ENCODE measurements around the gene NTN1.
"Not testable (repeated sequence)": the region's sequence is repeated elsewhere in the genome, so short reads cannot be mapped to it uniquely, and the experiment has no call there.

Gene NTN1

DNA sequence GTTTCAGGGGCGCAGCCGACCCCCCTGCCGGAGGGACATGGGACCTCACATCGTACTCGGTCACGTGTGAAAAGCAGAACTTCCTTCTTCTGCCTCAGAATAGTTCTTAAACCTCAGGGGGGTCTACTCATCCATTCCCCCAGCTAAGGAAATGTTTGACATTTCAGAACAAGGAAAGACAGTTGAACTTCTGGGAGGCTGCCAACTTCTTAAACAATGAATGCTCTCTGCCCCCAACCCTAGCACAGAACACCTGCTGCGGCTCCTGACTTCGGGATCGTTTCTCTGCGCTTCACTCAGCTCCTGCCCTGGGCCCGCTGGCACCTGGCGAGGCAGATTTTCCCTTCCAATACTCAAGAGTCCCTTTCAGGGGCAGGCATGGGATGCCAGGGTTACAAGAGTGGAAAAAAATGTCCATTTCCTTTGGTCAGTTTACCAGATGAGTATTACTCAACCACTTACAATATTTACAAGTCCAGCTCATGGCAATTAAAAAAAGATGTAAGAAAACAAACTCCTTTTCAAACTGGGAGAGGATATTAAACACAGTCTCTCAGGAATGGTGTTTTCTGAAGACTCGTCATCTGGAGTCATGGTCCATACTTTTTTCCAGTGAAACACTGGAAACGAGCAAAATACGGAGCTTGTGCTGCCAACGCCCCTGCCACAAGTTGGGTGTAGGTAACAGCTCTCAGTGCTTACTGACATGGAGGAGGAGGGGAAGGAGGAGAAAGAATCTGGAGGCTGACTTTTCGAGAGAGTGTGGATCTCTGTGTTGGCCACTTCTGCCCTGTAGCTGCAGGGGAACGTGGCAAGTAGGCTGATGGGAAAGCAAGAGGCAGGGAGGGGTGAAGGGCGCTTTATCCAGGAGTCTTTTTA, 235.7 kb downstream of the NTN1 start:
- no peak for DNase-seq

DNA sequence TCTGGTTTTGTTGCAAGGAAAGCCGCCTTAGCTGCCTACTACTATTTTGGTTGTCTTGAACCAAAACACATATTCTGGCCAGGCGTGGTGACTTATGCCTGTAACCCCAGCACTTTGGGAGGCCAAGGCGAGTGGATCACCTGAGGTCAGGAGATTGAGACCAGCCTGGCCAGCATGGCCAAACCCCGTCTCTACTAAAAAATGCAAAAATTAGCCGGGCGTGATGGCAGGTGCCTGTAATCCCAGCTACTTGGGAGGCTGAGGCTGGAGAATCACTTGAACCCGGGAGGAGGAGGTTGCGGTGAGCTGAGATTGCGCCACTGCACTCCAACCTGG, 236.3 kb downstream of the NTN1 start:
- not testable (repeated sequence) for DNase-seq

GRCh38 chr17:9258115-9259015, 237.1 kb downstream of the NTN1 start:
- no peak for DNase-seq

DNA sequence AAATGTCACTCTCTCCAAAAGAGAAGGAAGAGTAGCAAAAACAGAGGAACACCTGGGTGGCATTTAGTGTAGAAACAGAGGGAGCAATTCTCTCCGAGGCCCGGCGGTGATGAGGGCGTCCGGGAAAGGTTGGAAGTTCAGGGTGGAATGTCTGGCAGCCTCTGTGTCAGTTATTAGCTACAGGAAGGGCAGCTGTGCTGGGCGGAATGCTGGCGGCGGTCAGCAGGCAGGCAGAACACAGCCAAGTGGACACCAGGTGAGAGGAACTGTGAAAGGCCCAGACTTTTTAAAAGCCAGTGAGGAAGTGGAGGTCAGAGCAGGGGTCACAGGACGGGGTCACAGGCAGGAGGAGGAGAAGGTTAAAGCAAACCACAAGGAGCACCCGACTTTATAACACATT, 238.1 kb downstream of the NTN1 start:
- DNase-seq: no peak

DNA sequence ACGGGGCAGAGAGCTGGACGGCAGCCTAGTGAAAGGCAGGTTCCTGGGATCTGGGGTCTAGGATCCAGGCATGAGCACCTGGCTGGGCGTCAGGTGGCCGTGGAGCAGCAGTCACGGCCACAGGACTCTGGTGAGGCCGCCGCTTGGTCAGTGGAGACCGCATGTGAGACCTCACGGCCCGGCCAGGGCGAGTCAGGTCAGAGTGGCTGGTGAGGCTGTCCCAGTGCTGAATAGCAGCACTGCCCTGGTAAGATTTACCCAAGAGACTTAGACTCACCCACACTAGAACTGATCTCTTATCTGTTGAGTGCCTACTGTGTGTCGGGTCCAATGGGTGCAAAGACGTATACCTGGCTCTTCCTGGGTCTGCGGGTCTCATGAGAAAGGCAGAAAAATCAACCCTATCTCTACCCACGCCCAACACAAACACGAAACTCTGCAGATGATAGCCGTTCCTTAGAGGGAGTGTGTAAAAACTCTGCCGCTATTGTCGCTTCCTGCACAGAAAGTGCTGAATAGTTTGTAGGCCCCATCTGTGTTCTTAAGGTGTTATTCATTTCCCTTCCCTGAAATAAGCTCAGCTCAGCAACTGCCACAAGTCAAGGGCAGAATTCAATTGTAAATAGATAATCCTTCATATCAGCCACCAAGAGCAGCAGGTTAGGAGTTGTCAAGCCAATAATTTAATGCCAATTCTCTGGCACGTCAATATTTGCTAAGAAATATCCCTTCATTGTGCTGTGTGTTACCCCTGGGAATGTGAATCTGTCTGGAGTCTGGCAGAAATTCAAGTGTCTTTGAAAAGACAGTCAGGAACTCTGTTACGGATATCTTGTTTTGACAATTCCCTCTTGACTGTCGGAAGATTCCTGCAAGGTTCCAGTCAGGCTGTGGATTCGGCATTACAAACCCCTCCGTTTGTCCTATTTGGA, 240.0 kb downstream of the NTN1 start:
- no peak for DNase-seq

DNA sequence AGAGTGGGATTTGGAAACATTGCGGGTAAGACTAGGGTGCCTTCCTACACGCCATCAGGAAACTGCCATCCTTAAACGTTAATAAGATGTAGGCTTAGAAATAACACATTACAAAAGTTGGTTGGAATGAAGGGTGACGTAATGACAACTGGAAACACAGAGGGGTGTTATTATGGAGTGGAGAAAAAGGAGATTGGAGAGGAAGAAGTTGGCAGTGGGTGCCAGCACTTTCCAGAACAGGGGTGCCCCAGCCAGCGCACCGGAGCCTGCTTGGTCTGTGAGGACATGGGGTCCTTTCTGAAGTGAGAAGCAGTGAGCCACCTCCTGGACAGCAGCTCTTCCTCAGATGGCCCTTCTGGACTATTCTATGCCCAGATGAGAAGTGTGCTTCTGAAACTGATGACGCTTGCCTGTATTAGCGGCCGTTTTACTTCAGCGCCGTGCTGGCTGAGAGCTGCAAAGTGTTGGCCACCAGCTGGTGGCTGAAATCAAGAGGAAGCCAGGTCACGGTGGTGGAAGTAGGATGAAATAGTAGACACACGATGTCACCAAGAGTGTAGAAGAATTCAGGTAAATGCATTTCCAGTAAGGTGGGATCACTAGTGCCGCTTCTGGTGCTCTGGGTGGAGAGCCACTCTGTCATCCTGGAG, 244.8 kb downstream of the NTN1 start:
- DNase-seq: no peak

DNA sequence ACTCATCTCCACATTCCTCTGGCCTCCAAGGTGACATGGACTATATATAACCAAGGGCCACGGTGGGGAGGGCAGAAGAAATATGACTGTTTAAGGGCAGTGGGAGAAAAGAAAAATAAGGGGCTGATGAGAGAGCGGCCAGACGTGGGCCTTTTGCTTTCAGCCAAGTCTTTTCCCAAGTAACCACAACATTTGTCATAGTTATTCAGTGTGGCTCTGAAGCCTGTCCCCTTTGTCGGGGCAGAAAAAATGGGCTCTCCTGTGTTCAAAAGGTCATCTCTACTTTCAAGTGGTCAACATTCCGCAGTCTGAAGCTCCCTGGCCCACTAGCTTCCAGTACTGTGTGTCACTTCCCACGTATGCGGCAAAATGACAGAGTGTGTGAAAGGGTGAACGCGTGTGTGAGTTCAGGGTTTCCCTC, 245.4 kb downstream of the NTN1 start:
- DNase-seq: no peak

DNA sequence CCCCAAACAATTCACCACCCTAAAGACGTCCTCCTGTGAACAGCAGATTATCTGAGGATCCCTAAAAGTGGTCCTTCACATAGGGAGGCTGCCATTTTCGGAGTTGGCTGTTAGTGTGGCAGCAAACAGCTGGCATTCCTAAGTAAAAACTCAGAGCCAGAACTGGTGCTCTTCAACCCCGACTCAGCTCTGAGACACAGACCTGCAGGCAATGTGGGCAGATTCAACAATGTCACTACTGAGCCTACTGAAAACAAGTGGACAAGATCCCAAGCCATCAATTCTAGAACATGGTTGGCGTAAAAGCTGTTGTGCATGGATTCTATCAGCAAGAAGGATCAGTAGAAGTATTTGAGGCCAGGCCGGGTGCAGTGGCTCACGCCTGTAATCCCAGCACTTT, 247.2 kb downstream of the NTN1 start:
- no peak for DNase-seq

GRCh38 chr17:9269350-9270035, 248.2 kb downstream of the NTN1 start:
- no peak for DNase-seq

- no peak for DNase-seq
Observed at GRCh38 chr17:9270921-9271320, 249.6 kb downstream of the NTN1 start.

DNA sequence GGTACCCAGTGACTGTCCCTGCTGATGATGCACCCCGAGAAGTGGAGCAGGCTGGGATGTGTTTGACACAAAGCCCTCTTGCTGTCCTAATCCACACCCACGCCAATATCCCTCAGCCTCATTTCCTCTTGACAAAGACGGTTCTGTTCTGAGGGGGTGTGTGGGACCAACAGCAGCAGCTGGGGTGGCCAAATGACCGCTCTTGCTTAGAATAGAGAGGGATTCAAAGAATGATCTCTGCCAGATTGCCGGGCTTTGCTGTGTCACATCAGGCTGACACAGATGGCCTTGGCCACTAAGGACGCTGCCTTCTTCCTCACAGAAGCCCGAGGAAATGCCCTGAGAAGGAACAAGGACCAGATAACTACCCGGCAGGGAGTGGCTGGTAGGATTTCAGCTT, 250.7 kb downstream of the NTN1 start:
- no peak for DNase-seq

- DNase-seq: no peak
Observed at GRCh38 chr17:9272501-9273200, 251.3 kb downstream of the NTN1 start.

- DNase-seq: peak in 1 of 5 donors; percentile 11
Observed at GRCh38 chr17:9273428-9274391, 252.4 kb downstream of the NTN1 start.

- DNase-seq: no peak
Observed at GRCh38 chr17:9274973-9275372, 253.7 kb downstream of the NTN1 start.

DNA sequence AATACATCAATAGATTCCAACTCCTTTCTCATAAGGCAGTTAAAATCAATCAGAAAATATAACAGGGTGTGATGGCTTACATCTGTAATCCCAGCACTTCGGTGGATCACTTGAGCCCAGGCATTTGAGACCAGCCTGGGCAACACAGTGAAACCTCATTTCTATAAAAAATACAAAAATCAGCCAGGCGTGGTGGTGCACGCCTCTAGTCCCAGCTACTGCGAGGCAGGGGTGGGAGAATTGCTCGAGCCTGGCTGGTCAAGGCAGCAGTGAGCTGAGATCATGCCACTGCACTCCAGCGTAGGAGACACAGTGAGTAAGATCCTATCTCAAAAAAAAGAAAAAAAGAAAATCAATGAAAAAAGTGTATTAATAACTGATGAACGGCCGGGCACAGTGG, 258.6 kb downstream of the NTN1 start:
- no peak for DNase-seq

- DNase-seq: no peak
Observed at GRCh38 chr17:9283909-9284308, 262.6 kb downstream of the NTN1 start.

DNA sequence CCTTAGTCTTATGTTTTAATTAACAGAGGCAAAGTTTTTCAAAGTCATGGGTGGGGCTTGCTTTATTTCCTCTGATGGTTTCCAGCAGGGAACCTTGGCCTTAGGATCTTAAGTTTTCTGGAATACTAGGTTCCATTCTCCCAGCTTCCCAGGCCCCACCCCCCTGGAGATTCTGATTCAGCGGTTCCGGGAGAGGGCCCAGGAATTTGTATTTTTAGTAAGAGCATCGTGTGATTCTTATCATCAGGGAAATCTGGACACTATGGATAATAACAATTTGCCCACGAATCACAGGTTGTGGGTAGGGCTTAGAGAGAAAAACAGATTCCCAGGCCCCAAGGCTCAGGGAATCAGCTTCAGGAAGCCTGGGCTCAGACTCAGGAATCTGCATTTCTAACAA, 263.6 kb downstream of the NTN1 start:
- DNase-seq: no peak

GRCh38 chr17:9285602-9286427, 264.5 kb downstream of the NTN1 start:
- no peak for DNase-seq

GRCh38 chr17:9286434-9286833, 265.1 kb downstream of the NTN1 start:
- DNase-seq: no peak

Measured in T-helper 1 cell (primary cell).